ENCODE data around the gene RANBP10. TPM values are rescaled to one million over a fixed set of nuclear protein-coding genes. Genes with fewer than 3 reads are reported as not detected.

RANBP10 gene
- total RNA-seq, 1 experiment from 2014 or later, result 15.6 TPM

DNA sequence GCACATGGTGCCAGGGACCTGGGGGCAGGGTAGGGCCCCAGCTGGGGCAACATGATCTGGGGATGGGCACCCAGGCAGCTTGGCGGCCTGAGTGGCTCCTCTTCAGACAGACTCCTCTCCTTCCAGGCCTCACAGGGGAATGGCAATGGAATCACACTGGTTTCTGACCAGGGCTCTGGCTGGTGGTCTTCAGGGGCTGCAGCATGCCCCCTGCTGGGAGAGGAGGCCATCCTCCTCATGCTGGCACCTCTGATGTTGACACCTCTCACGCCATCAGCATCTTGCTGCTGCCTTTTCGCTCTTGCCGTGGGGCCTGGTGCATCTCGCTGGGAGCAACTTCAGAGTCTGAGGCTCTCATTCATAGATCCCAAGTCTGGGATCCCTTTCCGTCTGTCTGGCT, 76.0 kb downstream of the RANBP10 start:
- no peak overlapping the region for H3K27ac ChIP-seq (ENCODE audit: insufficient read length, low read depth, low read length)
- no peaks in the 10 kb centered on the region for H3K79me1 ChIP-seq (ENCODE audit: insufficient read depth, low read depth, low read length, poor library complexity, severe bottlenecking)
- H3K9me3 ChIP-seq (ENCODE audit: control insufficient read depth, low read depth, low read length), result no peaks in the 10 kb centered on the region
- H3K4me1 ChIP-seq (ENCODE audit: insufficient read depth, low read length), result no peaks in the 10 kb centered on the region
- no peak overlapping the region for H3K27ac Mint-ChIP-seq
- H3K9ac ChIP-seq (ENCODE audit: extremely low read depth, insufficient read length, low read length), result no peak overlapping the region
- H3K4me3 Mint-ChIP-seq, result no peak overlapping the region
- no peak overlapping the region for H2BK20ac ChIP-seq (ENCODE audit: low read depth, low read length, poor library complexity, severe bottlenecking)
- H3K23ac ChIP-seq (ENCODE audit: insufficient read length, low read depth, low read length), result no peak overlapping the region
- no peak overlapping the region for H3T11ph ChIP-seq (ENCODE audit: low read length)
- H2BK12ac ChIP-seq (ENCODE audit: insufficient read length, low read depth, low read length), result no peak overlapping the region
- H4K91ac ChIP-seq (ENCODE audit: insufficient read length, low read depth, low read length), result no peak overlapping the region
- no peak overlapping the region for H3K4me2 ChIP-seq (ENCODE audit: insufficient read depth, insufficient read length, low read length)
- no peaks in the 10 kb centered on the region for H3K27me3 ChIP-seq (ENCODE audit: insufficient read depth, low read length)
- no peak overlapping the region for H2BK15ac ChIP-seq (ENCODE audit: low read depth, low read length)
- no peak overlapping the region for H3K14ac ChIP-seq (ENCODE audit: insufficient read depth, low read length)
- no peak overlapping the region for H2AK5ac ChIP-seq (ENCODE audit: insufficient read length, low read length)
- no peak overlapping the region for H2BK5ac ChIP-seq (ENCODE audit: insufficient read length, low read length)
- H4K8ac ChIP-seq (replicated peaks; ENCODE audit: insufficient read length, low read depth, low read length), result no peak overlapping the region
- H3K56ac ChIP-seq (ENCODE audit: insufficient read length, low read depth, low read length), result no peak overlapping the region
- no peaks in the 10 kb centered on the region for H3K27me3 Mint-ChIP-seq (ENCODE audit: low read depth)
- no peak overlapping the region for H3K18ac ChIP-seq (ENCODE audit: insufficient read length, low read depth, low read length)
- H3K4ac ChIP-seq (ENCODE audit: low read depth, low read length), result no peak overlapping the region
- peaks cover 18 to 42% (median 36%) of the 10 kb centered on the region in 3 experiments for H3K36me3 Mint-ChIP-seq (ENCODE audit: insufficient read depth in 1 of 3, low read depth in 3 of 3)
- H3K4me1 Mint-ChIP-seq, result no peaks in the 10 kb centered on the region
- H3K23me2 ChIP-seq (ENCODE audit: insufficient read length, low read depth, low read length, poor library complexity, severe bottlenecking), result no peaks in the 10 kb centered on the region
- H4K20me1 ChIP-seq (ENCODE audit: control insufficient read depth, insufficient read depth, insufficient read length), result no peaks in the 10 kb centered on the region
- H3K79me2 ChIP-seq (ENCODE audit: insufficient read depth, low read length), result no peaks in the 10 kb centered on the region
- WGBS (ENCODE audit: extremely low coverage, insufficient read length, low lambda C conversion rate), result no CpG with 5 or more reads among the region's 6 CpGs
- no peak overlapping the region for H2BK120ac ChIP-seq (ENCODE audit: low read depth, low read length, poor library complexity, severe bottlenecking)
- DNase-seq, result no peak
- no peaks in the 10 kb centered on the region for H3K9me3 Mint-ChIP-seq
- TF ChIP-seq, protein P1, sequence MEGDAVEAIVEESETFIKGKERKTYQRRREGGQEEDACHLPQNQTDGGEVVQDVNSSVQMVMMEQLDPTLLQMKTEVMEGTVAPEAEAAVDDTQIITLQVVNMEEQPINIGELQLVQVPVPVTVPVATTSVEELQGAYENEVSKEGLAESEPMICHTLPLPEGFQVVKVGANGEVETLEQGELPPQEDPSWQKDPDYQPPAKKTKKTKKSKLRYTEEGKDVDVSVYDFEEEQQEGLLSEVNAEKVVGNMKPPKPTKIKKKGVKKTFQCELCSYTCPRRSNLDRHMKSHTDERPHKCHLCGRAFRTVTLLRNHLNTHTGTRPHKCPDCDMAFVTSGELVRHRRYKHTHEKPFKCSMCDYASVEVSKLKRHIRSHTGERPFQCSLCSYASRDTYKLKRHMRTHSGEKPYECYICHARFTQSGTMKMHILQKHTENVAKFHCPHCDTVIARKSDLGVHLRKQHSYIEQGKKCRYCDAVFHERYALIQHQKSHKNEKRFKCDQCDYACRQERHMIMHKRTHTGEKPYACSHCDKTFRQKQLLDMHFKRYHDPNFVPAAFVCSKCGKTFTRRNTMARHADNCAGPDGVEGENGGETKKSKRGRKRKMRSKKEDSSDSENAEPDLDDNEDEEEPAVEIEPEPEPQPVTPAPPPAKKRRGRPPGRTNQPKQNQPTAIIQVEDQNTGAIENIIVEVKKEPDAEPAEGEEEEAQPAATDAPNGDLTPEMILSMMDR (conservative IDR thresholded peaks at IDR 0.05), result no peak
- no peak overlapping the region for H4K5ac ChIP-seq (ENCODE audit: insufficient read length, low read depth, low read length)
- no peak overlapping the region for H2AFZ ChIP-seq (ENCODE audit: low read length)
